GM19025 (cell line): ENCODE data around the gene SLC7A1.

Experiments used
- ATAC-seq: cut with Tn5 transposase; IDR thresholded peaks from one replicate; pipeline ENCODE4 v1.9.1; 2021; ENCODE audit warnings: mild to moderate bottlenecking, low read depth, moderate library complexity; ENCODE audit not compliant: unreplicated experiment

The SLC7A1 gene

DNA sequence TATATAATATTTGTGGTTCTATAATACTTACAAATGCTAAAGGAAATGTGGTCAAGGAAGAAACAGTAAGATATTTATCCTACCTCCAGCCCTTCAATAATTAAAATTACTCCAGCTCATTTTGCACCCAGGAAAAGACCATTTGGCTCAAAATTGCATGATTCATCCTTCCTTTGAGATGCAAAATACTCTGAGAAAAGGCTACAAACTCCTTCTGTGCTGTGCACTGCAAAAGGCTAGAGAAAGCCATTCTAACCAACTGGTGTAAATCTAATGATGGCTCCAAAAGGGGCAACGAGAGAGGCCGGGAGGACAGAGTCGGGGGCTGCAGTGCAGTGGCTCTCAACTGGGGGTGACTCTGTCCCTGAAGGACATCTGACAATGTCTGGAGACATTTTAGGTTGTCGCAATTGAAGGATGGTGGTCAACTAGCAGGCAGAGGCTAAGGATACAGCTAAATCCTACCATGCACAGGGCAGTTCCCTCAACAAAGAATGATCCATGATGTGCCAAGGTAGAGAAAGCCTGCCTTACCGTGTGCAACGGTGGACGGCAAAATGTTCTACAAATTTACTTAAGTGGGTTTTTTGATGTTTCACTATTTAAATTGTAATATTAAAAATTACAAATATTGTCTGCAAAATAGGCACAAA lies 32.6 kb downstream of the SLC7A1 start:
- no peak for ATAC-seq

- ATAC-seq: no peak
Observed at GRCh38 chr13:29561918-29562317, 33.6 kb downstream of the SLC7A1 start.

GRCh38 chr13:29556742-29557141 lies 38.7 kb downstream of the SLC7A1 start:
- no peak for ATAC-seq

- ATAC-seq: no peak
Observed at GRCh38 chr13:29551214-29551613, 44.3 kb downstream of the SLC7A1 start.

DNA sequence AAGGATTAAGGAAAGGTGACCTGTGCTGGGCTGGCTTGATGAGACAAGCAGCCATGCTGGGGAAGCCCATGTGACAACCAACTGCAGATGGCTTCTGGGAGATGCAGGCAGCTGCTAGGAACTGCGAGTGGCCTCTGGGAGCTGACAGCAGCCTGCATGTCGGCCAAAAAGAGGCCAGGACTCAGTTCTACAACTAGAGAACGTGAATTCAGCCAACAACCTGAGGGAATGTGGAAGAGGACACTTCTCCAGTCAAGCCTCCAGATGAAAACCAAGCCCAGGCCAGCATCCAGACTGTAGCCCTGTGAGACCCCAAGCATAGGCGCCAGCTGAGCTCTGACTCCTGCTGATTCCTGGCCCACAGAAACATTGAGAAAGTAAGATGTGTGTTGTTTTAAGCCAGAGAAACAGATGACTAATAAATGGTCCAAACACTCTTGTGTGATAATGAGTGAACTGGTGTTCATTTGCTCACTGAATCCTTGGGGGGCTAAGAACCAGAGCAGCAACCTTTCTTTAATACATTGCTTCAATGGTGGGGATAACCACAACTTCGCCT lies 45.0 kb downstream of the SLC7A1 start:
- ATAC-seq: no peak

DNA sequence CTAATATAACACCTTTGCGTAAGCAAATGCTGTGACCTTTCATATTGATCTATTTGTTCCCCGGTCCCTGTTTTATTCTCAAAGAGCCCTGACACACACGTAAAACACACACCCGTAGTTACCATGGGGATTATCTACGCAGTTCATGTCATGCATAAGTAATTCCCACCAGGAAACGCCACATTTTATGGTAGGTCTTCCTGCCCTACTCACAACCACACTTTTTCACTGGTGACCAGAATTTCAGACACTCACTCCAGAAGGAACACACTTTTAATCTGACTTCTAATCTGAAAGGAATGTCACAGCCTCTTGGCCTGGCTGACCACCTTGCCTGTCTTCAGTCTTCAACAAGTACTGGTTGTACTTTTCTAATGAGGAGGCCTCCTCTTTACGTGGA lies 46.8 kb downstream of the SLC7A1 start:
- ATAC-seq: no peak

GRCh38 chr13:29547153-29547552 lies 48.3 kb downstream of the SLC7A1 start:
- ATAC-seq: no peak

DNA sequence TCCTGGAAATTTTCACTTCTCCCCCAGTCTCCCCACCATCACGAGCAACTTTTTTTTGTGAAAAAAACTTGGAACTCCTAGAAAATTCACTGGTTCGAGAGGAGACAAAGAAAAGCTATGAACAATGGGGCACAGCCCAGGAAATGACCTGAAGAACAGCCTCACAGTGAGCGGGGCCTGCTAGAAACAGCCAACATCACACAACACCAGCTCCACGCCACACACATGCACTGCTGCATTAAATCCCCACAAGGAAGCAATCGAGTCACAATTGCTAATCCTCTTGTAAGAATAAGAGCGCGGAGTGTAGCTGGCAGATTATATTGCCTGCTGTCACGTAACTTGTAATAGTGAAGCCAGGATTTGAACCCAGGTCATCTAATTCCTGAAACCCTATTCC lies 48.8 kb downstream of the SLC7A1 start:
- no peak for ATAC-seq

DNA sequence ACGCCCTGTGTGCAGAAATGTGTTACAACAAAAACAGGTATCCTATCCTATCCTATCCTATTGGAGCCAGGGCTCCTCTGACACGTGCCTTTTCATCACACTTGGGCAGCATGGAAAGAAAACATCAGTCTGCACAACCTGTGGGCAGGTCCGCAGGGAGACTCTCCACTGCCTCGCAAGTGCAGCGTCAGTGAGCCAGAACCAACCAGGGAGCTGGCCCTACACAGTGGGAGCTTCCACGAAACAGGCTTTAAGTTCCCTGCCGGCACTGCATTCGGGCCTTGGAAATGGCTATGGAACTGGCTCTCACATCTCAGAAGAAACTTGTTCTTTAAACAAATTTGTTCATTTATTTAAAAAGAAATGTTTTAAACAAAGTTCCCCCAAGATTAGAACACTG lies 49.5 kb downstream of the SLC7A1 start:
- ATAC-seq: no peak

GRCh38 chr13:29543230-29544215 lies 52.0 kb downstream of the SLC7A1 start:
- ATAC-seq: peak; percentile 98

- no peak for ATAC-seq
Observed at GRCh38 chr13:29542381-29542780, 53.1 kb downstream of the SLC7A1 start.

GRCh38 chr13:29541400-29541799 lies 54.1 kb downstream of the SLC7A1 start:
- no peak for ATAC-seq

DNA sequence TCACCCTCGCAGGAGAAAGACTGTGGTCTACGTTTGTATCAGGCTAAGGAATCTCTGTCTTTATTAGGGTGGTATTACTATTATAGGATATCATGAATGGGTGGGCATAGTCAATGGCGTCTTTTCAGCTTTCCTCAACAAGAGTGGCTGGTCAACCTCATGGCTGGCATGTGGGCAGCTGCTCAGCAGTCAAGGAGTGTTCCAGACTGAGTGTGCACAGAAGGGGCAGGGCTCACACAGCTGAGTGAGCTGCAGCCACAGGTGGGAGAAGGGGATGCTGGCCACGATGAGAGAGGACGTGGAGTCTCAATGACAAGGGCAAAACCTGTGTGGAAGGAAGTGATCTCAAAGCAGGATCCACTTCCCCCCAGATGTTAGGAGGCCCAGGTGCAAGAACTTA lies 54.7 kb downstream of the SLC7A1 start:
- no peak for ATAC-seq

DNA sequence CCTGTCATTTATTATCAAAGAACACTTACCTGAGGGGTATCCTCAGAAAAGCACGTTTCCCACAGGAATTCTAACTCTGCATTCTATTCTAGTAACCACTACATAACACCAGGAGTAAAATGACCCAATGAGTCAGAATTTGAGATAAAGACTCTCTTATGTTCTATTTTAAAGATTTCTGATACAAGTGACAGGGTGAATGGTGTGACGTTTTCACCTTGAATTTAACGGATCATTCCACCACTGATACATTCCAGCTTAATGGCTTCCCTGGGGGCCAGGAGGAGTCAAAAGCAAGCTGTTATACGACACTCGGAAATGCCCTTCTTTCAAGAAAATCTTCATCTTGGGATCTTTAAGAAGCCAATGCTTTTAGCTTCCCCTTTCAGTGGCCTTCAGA lies 55.2 kb downstream of the SLC7A1 start:
- no peak for ATAC-seq

- ATAC-seq: no peak
Observed at GRCh38 chr13:29539856-29540255, 55.6 kb downstream of the SLC7A1 start.

DNA sequence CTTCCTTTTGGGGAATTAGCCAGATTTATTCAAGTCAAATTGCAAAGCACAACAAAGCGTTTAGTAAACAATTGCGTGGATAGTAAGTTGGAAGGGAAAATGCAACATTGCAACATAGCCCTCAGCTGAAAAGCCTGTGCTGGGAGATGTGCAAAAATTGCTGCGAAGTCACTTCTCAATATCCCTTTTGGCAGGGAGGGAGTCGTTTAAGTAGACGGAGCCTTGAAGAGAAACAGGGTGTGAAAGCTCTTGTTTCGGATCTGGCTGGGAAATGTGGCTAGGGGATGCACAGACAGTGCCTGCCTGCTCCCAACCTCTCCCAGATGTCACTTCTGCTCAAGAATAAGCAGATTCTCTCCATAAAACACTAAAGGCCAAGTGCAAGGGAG lies 56.8 kb downstream of the SLC7A1 start:
- no peak for ATAC-seq

- ATAC-seq: no peak
Observed at GRCh38 chr13:29537736-29538651, 57.5 kb downstream of the SLC7A1 start.

GRCh38 chr13:29536853-29537252 lies 58.6 kb downstream of the SLC7A1 start:
- ATAC-seq: no peak

GRCh38 chr13:29535663-29536655 lies 59.5 kb downstream of the SLC7A1 start:
- no peak for ATAC-seq
